ENCODE data around the gene MISP3.

The MISP3 gene

DNA sequence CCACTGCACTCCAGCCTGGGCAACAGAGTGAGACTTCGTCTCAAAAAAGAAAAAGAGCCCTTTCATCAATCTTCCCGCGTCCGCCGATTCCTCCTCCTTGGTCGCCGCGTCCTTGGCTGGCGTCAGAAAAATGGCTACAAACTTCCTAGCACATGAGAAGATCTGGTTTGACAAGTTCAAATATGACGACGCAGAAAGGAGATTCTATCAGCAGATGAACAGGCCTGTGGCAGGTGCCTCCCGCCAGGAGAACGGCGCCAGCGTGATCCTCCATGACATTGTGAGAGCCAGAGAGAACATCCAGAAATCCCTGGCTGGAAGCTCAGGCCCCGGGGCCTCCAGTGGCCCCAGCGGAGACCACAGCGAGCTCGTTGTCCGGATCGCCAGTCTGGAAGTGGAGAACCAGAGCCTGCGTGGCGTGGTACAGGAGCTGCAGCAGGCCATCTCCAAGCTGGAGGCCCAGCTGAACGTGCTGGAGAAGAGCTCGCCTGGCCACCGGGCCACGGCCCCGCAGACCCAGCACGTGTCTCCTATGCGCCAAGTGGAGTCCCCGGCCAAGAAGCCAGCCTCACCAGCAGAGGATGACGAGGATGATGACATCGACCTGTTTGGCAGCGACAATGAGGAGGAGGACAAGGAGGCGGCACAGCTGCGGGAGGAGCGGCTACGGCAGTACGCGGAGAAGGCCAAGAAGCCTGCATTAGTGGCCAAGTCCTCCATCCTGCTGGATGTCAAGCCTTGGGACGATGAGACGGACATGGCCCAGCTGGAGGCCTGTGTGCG lies 2.1 kb upstream of the MISP3 start:
- Histone ChIP-seq H3K9ac (no peak overlapping the region), H3K4me3 (IDR thresholded peaks at IDR 0.05; ENCODE audit: insufficient read depth, low read depth, low read length) (no peak overlapping the region), H3K27ac (no peak overlapping the region), H3K4me2 (no peak overlapping the region), H3K4me1 (ENCODE audit: low read depth, poor library complexity, severe bottlenecking) (peaks cover 22% of the 10 kb centered on the region), H3K27me3 (ENCODE audit: insufficient read depth, low read depth) (peaks cover 6% of the 10 kb centered on the region; the same call in 1 of the 2 replicates), H2AFZ (ENCODE audit: low read depth) (no peak overlapping the region), H3K79me2 (ENCODE audit: insufficient read depth, low read depth) (no peaks in the 10 kb centered on the region), H4K20me1 (ENCODE audit: insufficient read depth) (no peaks in the 10 kb centered on the region), H3K36me3 (ENCODE audit: insufficient read depth) (no peaks in the 10 kb centered on the region)
- TF ChIP-seq, protein P1, sequence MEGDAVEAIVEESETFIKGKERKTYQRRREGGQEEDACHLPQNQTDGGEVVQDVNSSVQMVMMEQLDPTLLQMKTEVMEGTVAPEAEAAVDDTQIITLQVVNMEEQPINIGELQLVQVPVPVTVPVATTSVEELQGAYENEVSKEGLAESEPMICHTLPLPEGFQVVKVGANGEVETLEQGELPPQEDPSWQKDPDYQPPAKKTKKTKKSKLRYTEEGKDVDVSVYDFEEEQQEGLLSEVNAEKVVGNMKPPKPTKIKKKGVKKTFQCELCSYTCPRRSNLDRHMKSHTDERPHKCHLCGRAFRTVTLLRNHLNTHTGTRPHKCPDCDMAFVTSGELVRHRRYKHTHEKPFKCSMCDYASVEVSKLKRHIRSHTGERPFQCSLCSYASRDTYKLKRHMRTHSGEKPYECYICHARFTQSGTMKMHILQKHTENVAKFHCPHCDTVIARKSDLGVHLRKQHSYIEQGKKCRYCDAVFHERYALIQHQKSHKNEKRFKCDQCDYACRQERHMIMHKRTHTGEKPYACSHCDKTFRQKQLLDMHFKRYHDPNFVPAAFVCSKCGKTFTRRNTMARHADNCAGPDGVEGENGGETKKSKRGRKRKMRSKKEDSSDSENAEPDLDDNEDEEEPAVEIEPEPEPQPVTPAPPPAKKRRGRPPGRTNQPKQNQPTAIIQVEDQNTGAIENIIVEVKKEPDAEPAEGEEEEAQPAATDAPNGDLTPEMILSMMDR (conservative IDR thresholded peaks at IDR 0.05; ENCODE audit: low read depth, low read length): no peak

GRCh38 chr19:14073261-14073924 lies 807 bp downstream of the MISP3 start:
- Histone ChIP-seq H3K9ac (peak overlapping the region; percentile 25; the same call in 1 of the 2 replicates), H4K20me1 (ENCODE audit: insufficient read depth) (no peaks in the 10 kb centered on the region), H3K4me1 (ENCODE audit: low read depth, poor library complexity, severe bottlenecking) (peaks cover 25% of the 10 kb centered on the region), H3K4me3 (IDR thresholded peaks at IDR 0.05; ENCODE audit: insufficient read depth, low read depth, low read length) (no peak overlapping the region), H3K79me2 (ENCODE audit: insufficient read depth, low read depth) (no peaks in the 10 kb centered on the region), H3K27ac (no peak overlapping the region), H3K4me2 (peak overlapping the region; percentile 99), H3K36me3 (ENCODE audit: insufficient read depth) (no peaks in the 10 kb centered on the region), H3K27me3 (ENCODE audit: insufficient read depth, low read depth) (peaks cover 4% of the 10 kb centered on the region; the same call in 1 of the 2 replicates), H2AFZ (ENCODE audit: low read depth) (peak overlapping the region; percentile 96)
- TF ChIP-seq, protein P1 (conservative IDR thresholded peaks at IDR 0.05; ENCODE audit: low read depth, low read length): peak; percentile 10; the same call in 1 of the 2 replicates

- Histone ChIP-seq H3K4me3 (IDR thresholded peaks at IDR 0.05; ENCODE audit: insufficient read depth, low read depth, low read length) (no peak overlapping the region), H3K9ac (peak overlapping the region; percentile 25; the same call in 1 of the 2 replicates), H3K4me1 (ENCODE audit: low read depth, poor library complexity, severe bottlenecking) (peaks cover 25% of the 10 kb centered on the region), H3K36me3 (ENCODE audit: insufficient read depth) (no peaks in the 10 kb centered on the region), H4K20me1 (ENCODE audit: insufficient read depth) (no peaks in the 10 kb centered on the region), H3K4me2 (peak overlapping the region; percentile 96), H3K27ac (no peak overlapping the region), H3K27me3 (ENCODE audit: insufficient read depth, low read depth) (peaks cover 4% of the 10 kb centered on the region; the same call in 1 of the 2 replicates), H3K79me2 (ENCODE audit: insufficient read depth, low read depth) (no peaks in the 10 kb centered on the region), H2AFZ (ENCODE audit: low read depth) (peak overlapping the region; percentile 88)
- TF ChIP-seq, protein P1 (conservative IDR thresholded peaks at IDR 0.05; ENCODE audit: low read depth, low read length): no peak
Measured at GRCh38 chr19:14073925-14074838, 1.6 kb downstream of the MISP3 start.

GRCh38 chr19:14078411-14078810 lies 5.8 kb downstream of the MISP3 start:
- Histone ChIP-seq H2AFZ (ENCODE audit: low read depth) (no peak overlapping the region), H3K79me2 (ENCODE audit: insufficient read depth, low read depth) (no peaks in the 10 kb centered on the region), H4K20me1 (ENCODE audit: insufficient read depth) (no peaks in the 10 kb centered on the region), H3K27ac (no peak overlapping the region), H3K36me3 (ENCODE audit: insufficient read depth) (no peaks in the 10 kb centered on the region), H3K4me1 (ENCODE audit: low read depth, poor library complexity, severe bottlenecking) (peaks cover 28% of the 10 kb centered on the region), H3K4me3 (IDR thresholded peaks at IDR 0.05; ENCODE audit: insufficient read depth, low read depth, low read length) (no peak overlapping the region), H3K27me3 (ENCODE audit: insufficient read depth, low read depth) (peaks cover 4% of the 10 kb centered on the region; the same call in 1 of the 2 replicates), H3K4me2 (no peak overlapping the region), H3K9ac (no peak overlapping the region)
- TF ChIP-seq, protein P1 (conservative IDR thresholded peaks at IDR 0.05; ENCODE audit: low read depth, low read length): no peak

All from KMS-11 (cell line).